Breast epithelium (tissue), 4 donors: ENCODE measurements around the gene WAC. TPM values are rescaled to one million over a fixed set of nuclear protein-coding genes. Genes with fewer than 3 reads are reported as not detected.
A peak's percentile ranks its signal among the peaks of the same experiment; 100 is the strongest.

Experiments used
- DNase-seq, 2 donors: peaks; one replicate each; pipeline ENCODE4 v3.0.0-alpha.2; 2019; ENCODE audit warnings: low spot score in 2 of 2
- H3K27ac ChIP-seq, 2 donors: fragments of 200-600 bp; sonication (generic) in 1 of 2; one replicate each; pipeline ENCODE4 v1.5.1; 2016 to 2019; ENCODE audit warnings: mild to moderate bottlenecking in 1 of 2
- H3K27me3 ChIP-seq, 2 donors: fragments of 200-600 bp; sonication (generic) in 1 of 2; one replicate each; pipeline versions ENCODE4 v1.5.1 to v1.6.0; 2017 to 2019; ENCODE audit warnings: control low read depth in 1 of 2, mild to moderate bottlenecking in 1 of 2
- H3K36me3 ChIP-seq: fragments of 200-600 bp; one replicate; pipeline ENCODE4 v1.5.1; 2019
- H3K4me1 ChIP-seq, 2 donors: fragments of 200-600 bp; sonication (generic); one replicate each; pipeline ENCODE4 v1.5.1; 2016 to 2019; ENCODE audit warnings: control low read depth in 1 of 2
- H3K4me3 ChIP-seq, 3 donors: fragments of 200-600 bp; sonication (generic); 1 replicate in 2 of 3; 2 replicates in 1 of 3; pipeline ENCODE4 v1.5.1; 2016 to 2019; ENCODE audit warnings: mild to moderate bottlenecking in 3 of 3, moderate library complexity in 2 of 3
- H3K9me3 ChIP-seq, 2 donors: fragments of 200-600 bp; sonication (generic) in 1 of 2; one replicate each; pipeline ENCODE4 v1.5.1; 2016 to 2019; ENCODE audit warnings: control low read depth in 1 of 2
- CTCF ChIP-seq, 3 donors: fragments of 450-650 bp; IDR thresholded peaks; one replicate each; pipeline ENCODE4 v1.5.1; 2016 to 2017; ENCODE audit warnings: antibody characterized with exemption in 3 of 3, mild to moderate bottlenecking in 3 of 3, moderate library complexity in 3 of 3
- POLR2A ChIP-seq: fragments of 450-650 bp; IDR thresholded peaks from one replicate; pipeline ENCODE4 v1.6.1; 2016; ENCODE audit warnings: antibody characterized with exemption, mild to moderate bottlenecking, moderate library complexity
- POLR2AphosphoS5 ChIP-seq, 3 donors: sonication (generic); formaldehyde crosslinking; IDR thresholded peaks; one replicate each; pipeline ENCODE4 v1.6.1; 2017; ENCODE audit warnings: antibody characterized with exemption in 3 of 3
- intact Hi-C: fragments of 100-400 bp; cut with DNase I; formaldehyde crosslinking; loops from one replicate; pipeline ENCODE4 v1.15.1; 2023; ENCODE audit warnings: low total_unique reads
- total RNA-seq, 3 donors: library from RNA; depleted of rRNA; stranded (reverse); fragments of >200 nt; gene quantifications; one replicate each; pipeline ENCODE4 v1.1.0, GENCODE V29; 2016

Gene WAC
- total RNA-seq, 3 donors from 2014 or later = 124 to 180 (median 142) TPM

GRCh38 chr10:28661035-28661434, 128.1 kb downstream of the WAC start:
- Histone ChIP-seq H3K27ac (no peak overlapping the region), H3K4me3 (no peak overlapping the region), H3K4me1 (no peaks in the 10 kb centered on the region), H3K27me3 (no peaks in the 10 kb centered on the region), H3K36me3 (no peaks in the 10 kb centered on the region), H3K9me3 (no peaks in the 10 kb centered on the region)
- no peak for TF ChIP-seq CTCF (IDR thresholded peaks at IDR 0.05)
- TF ChIP-seq POLR2A = no peak
- TF ChIP-seq POLR2AphosphoS5 (IDR thresholded peaks at IDR 0.05) = no peak
- intact Hi-C loops = no loop called here
- DNase-seq = no peak

GRCh38 chr10:28663576-28664368, 130.9 kb downstream of the WAC start:
- no peaks in the 10 kb centered on the region for H3K9me3 ChIP-seq
- no peaks in the 10 kb centered on the region for H3K36me3 ChIP-seq
- TF ChIP-seq POLR2AphosphoS5 (IDR thresholded peaks at IDR 0.05) = no peak
- peak; percentile 81 to 96 (median 88) for TF ChIP-seq CTCF (IDR thresholded peaks at IDR 0.05)
- TF ChIP-seq POLR2A = no peak
- peak; percentile 61 to 78 for DNase-seq
- no peak overlapping the region for H3K27ac ChIP-seq
- H3K4me1 ChIP-seq = no peaks in the 10 kb centered on the region
- peaks cover 0 to 7% of the 10 kb centered on the region in 2 donors for H3K27me3 ChIP-seq
- intact Hi-C loops = no loop called here
- H3K4me3 ChIP-seq = no peak overlapping the region

- Histone ChIP-seq H3K4me3 (no peak overlapping the region), H3K27ac (no peak overlapping the region), H3K27me3 (peaks cover 0 to 8% of the 10 kb centered on the region in 2 donors), H3K4me1 (no peaks in the 10 kb centered on the region), H3K9me3 (no peaks in the 10 kb centered on the region), H3K36me3 (no peaks in the 10 kb centered on the region)
- TF ChIP-seq POLR2A (no peak), CTCF (IDR thresholded peaks at IDR 0.05) (no peak), POLR2AphosphoS5 (IDR thresholded peaks at IDR 0.05) (no peak)
- intact Hi-C loops = no loop called here
- no peak for DNase-seq
These were observed 131.4 kb downstream of the WAC start for GRCh38 chr10:28664369-28664740.

GRCh38 chr10:28666751-28667467, 134.0 kb downstream of the WAC start:
- no peak for DNase-seq
- H3K36me3 ChIP-seq = no peaks in the 10 kb centered on the region
- no peak for TF ChIP-seq POLR2AphosphoS5 (IDR thresholded peaks at IDR 0.05)
- no peak for TF ChIP-seq CTCF (IDR thresholded peaks at IDR 0.05)
- TF ChIP-seq POLR2A = no peak
- no peak overlapping the region for H3K27ac ChIP-seq
- peaks cover 0 to 18% of the 10 kb centered on the region in 2 donors for H3K27me3 ChIP-seq
- no peaks in the 10 kb centered on the region for H3K4me1 ChIP-seq
- intact Hi-C loops = loop anchor here (5.0 kb wide), 1 partner anchor 640 kb away; no protein-coding TSS in a partner anchor
- no peak overlapping the region for H3K4me3 ChIP-seq
- H3K9me3 ChIP-seq = no peaks in the 10 kb centered on the region
